ENCODE measurements around the gene LTBP3.

- no peak for TF ChIP-seq POLR2A (IDR thresholded peaks at IDR 0.05; ENCODE audit: low read depth, low read length)
- no peak for TF ChIP-seq POLR2AphosphoS5 (IDR thresholded peaks at IDR 0.05; ENCODE audit: low read depth, low read length)
- no peak for TF ChIP-seq TAF1 (IDR thresholded peaks at IDR 0.05; ENCODE audit: borderline replicate concordance, low read depth, low read length)
These were observed 59.5 kb downstream of the LTBP3 start for GRCh38 chr11:65498727-65498976.

All from GM12892 (cell line).